Liver (tissue), 9 donors: ENCODE data around the gene MXRA5. TPM values are rescaled to one million over a fixed set of nuclear protein-coding genes. Genes with fewer than 3 reads are reported as not detected.

Experiments used
- DNase-seq: peaks from one replicate; pipeline ENCODE4 v3.0.0-alpha.2; 2017; ENCODE audit warnings: low spot score
- H3K27ac ChIP-seq, 2 donors: one replicate each; pipeline ENCODE4 v1.7.0; 2013; ENCODE audit warnings: inconsistent platforms in 2 of 2, low read length in 2 of 2, control low read depth in 1 of 2, low read depth in 1 of 2, mild to moderate bottlenecking in 1 of 2
- H3K27me3 ChIP-seq, 4 donors: one replicate each; pipeline versions ENCODE4 v1.6.1 to v1.7.0; 2013; ENCODE audit warnings: low read length in 3 of 4, inconsistent platforms in 1 of 4, mild to moderate bottlenecking in 1 of 4, moderate library complexity in 1 of 4; ENCODE audit not compliant: control insufficient read depth in 4 of 4, insufficient read depth in 4 of 4
- H3K36me3 ChIP-seq, 4 donors: one replicate each; pipeline versions ENCODE4 v1.6.1 to v1.7.0; 2013; ENCODE audit warnings: low read length in 3 of 4, mild to moderate bottlenecking in 3 of 4, low read depth in 1 of 4, moderate library complexity in 1 of 4; ENCODE audit not compliant: control insufficient read depth in 4 of 4, insufficient read depth in 3 of 4
- H3K4me1 ChIP-seq, 4 donors: one replicate each; pipeline versions ENCODE4 v1.6.1 to v1.7.0; 2013; ENCODE audit warnings: low read length in 3 of 4, mild to moderate bottlenecking in 3 of 4, moderate library complexity in 1 of 4; ENCODE audit not compliant: control insufficient read depth in 4 of 4, insufficient read depth in 4 of 4
- H3K4me3 ChIP-seq, 3 donors: one replicate each; pipeline versions ENCODE4 v1.6.1 to v1.7.0; 2013; ENCODE audit warnings: low read length in 3 of 3, control low read depth in 1 of 3, low read depth in 1 of 3, mild to moderate bottlenecking in 1 of 3
- H3K9ac ChIP-seq, 2 donors: one replicate each; pipeline ENCODE4 v1.7.0; 2013; ENCODE audit warnings: low read length in 2 of 2, mild to moderate bottlenecking in 2 of 2, moderate library complexity in 2 of 2, control low read depth in 1 of 2, low read depth in 1 of 2
- H3K9me3 ChIP-seq, 4 donors: one replicate each; pipeline versions ENCODE4 v1.6.1 to v1.7.0; 2013; ENCODE audit warnings: low read length in 3 of 4; ENCODE audit not compliant: control insufficient read depth in 4 of 4
- FOXA1 ChIP-seq: IDR thresholded peaks from 2 replicates; pipeline ENCODE4 v1.6.1; 2016; ENCODE audit warnings: antibody characterized with exemption
- FOXA2 ChIP-seq: IDR thresholded peaks from 2 replicates; pipeline ENCODE4 v1.6.1; 2016; ENCODE audit warnings: antibody characterized with exemption
- GABPA ChIP-seq, 2 donors: IDR thresholded peaks in 1 of 2; conservative IDR thresholded peaks in 1 of 2; 2 replicates each; pipeline ENCODE4 v1.6.1; 2016; ENCODE audit warnings: antibody characterized with exemption in 2 of 2, mild to moderate bottlenecking in 1 of 2, moderate library complexity in 1 of 2
- HNF4A ChIP-seq, 2 donors: conservative IDR thresholded peaks; 2 replicates each; pipeline ENCODE4 v1.6.1; 2016; ENCODE audit warnings: antibody characterized with exemption in 2 of 2, mild to moderate bottlenecking in 2 of 2
- HNF4G ChIP-seq: IDR thresholded peaks from 2 replicates; pipeline ENCODE4 v1.6.1; 2016; ENCODE audit warnings: antibody characterized with exemption
- RAD21 ChIP-seq, 2 donors: IDR thresholded peaks; 2 replicates each; pipeline ENCODE4 v1.6.1; 2016; ENCODE audit warnings: antibody characterized with exemption in 2 of 2, mild to moderate bottlenecking in 2 of 2
- SP1 ChIP-seq: IDR thresholded peaks from 2 replicates; pipeline ENCODE4 v1.6.1; 2018; ENCODE audit warnings: antibody characterized with exemption, mild to moderate bottlenecking
- TAF1 ChIP-seq: conservative IDR thresholded peaks from 2 replicates; pipeline ENCODE4 v1.6.1; 2016; ENCODE audit warnings: antibody characterized with exemption, mild to moderate bottlenecking
- YY1 ChIP-seq: IDR thresholded peaks from 2 replicates; pipeline ENCODE4 v1.6.1; 2016; ENCODE audit warnings: antibody characterized with exemption, mild to moderate bottlenecking
- WGBS: extraction: QIAGEN DNeasy Blood & Tissue Kit; methylation state at CpG from one replicate; pipeline ENCODE4 v1.1.7; 2013; 5-methylcytosine and 5-hydroxymethylcytosine counted together
- polyA plus RNA-seq, 2 donors: library from polyadenylated mRNA; stranded (reverse) in 1 of 2; unstranded in 1 of 2; fragments of 200-250 nt in 1 of 2; fragments of >200 nt in 1 of 2; fragmentation: Nextera tagmentation in 1 of 2; extraction: Ambion mirVana in 1 of 2; gene quantifications; one replicate each; pipeline versions ENCODE4 v1.2.1 to v1.2.3, GENCODE V29; 2013 to 2015
- total RNA-seq, 2 donors: library from RNA; depleted of rRNA; stranded (reverse); fragments of >200 nt; gene quantifications; one replicate each; pipeline ENCODE4 v1.2.3, GENCODE V29; 2014
- TF ChIP-seq, protein P1 (sequence below): IDR thresholded peaks from 2 replicates; pipeline ENCODE4 v1.6.1; 2016; ENCODE audit warnings: antibody characterized with exemption
- TF ChIP-seq, protein P2 (sequence below): IDR thresholded peaks from 2 replicates; pipeline ENCODE4 v1.6.1; 2016; ENCODE audit warnings: antibody characterized with exemption
- TF ChIP-seq, protein P3 (sequence below): IDR thresholded peaks from 2 replicates; pipeline ENCODE4 v1.6.1; 2016; ENCODE audit warnings: antibody characterized with exemption, mild to moderate bottlenecking
- TF ChIP-seq, protein P4 (sequence below): IDR thresholded peaks from 2 replicates; pipeline ENCODE4 v1.6.1; 2016; ENCODE audit warnings: antibody characterized with exemption
- TF ChIP-seq, protein P5 (sequence below): fragments of 150-350 bp; IDR thresholded peaks from 2 replicates; pipeline ENCODE4 v1.5.1; 2017; ENCODE audit warnings: improper control_type of control experiment, low read depth, low read length; ENCODE audit not compliant: missing input control
- donor health status: healthy.
- donor health status: healthy.
- donor health status: healthy.
- donor health status: healthy.
- donor health status: healthy.

MXRA5 gene
- total and polyA plus RNA-seq, 4 donors, result 0.32 to 1.3 (median 1.1) TPM

DNA sequence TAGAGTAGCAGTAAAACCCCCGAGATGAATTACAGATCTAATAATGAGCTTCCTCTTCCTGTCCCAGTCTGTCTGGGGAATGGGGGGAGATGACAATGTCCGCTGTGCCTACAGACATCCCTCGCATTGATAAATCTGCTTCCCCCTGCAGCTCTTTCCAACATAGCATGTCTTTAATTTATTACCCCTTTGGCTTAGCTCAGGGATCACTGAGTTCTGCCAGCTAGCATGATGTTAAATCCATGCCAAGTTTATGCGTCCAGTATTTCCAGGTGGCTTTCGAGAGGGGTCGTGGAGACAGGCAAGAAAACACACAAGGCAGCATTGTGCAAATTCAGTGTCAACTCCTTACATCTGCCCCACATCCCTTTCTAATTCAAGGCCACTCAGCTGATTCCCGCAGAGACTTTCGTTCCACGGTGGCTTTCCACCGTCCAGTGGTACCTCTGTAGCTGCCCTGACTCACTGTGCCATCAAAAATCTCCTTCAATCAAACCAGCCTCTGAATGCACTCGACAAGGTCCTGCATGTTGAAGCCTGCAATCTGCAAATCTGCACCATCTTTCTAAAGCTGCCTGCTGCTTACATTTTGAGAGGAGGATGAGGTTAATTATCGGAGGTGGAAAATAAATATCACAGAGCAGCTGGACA is 75.1 kb downstream of the MXRA5 start (continued):
- TF ChIP-seq, protein P1, sequence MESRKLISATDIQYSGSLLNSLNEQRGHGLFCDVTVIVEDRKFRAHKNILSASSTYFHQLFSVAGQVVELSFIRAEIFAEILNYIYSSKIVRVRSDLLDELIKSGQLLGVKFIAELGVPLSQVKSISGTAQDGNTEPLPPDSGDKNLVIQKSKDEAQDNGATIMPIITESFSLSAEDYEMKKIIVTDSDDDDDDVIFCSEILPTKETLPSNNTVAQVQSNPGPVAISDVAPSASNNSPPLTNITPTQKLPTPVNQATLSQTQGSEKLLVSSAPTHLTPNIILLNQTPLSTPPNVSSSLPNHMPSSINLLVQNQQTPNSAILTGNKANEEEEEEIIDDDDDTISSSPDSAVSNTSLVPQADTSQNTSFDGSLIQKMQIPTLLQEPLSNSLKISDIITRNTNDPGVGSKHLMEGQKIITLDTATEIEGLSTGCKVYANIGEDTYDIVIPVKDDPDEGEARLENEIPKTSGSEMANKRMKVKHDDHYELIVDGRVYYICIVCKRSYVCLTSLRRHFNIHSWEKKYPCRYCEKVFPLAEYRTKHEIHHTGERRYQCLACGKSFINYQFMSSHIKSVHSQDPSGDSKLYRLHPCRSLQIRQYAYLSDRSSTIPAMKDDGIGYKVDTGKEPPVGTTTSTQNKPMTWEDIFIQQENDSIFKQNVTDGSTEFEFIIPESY, result no peak
- TF ChIP-seq, protein P2, sequence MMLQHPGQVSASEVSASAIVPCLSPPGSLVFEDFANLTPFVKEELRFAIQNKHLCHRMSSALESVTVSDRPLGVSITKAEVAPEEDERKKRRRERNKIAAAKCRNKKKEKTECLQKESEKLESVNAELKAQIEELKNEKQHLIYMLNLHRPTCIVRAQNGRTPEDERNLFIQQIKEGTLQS, result no peak
- TF ChIP-seq SP1, result no peak
- TF ChIP-seq RAD21 (IDR thresholded peaks at IDR 0.05), result no peak
- TF ChIP-seq, protein P3, sequence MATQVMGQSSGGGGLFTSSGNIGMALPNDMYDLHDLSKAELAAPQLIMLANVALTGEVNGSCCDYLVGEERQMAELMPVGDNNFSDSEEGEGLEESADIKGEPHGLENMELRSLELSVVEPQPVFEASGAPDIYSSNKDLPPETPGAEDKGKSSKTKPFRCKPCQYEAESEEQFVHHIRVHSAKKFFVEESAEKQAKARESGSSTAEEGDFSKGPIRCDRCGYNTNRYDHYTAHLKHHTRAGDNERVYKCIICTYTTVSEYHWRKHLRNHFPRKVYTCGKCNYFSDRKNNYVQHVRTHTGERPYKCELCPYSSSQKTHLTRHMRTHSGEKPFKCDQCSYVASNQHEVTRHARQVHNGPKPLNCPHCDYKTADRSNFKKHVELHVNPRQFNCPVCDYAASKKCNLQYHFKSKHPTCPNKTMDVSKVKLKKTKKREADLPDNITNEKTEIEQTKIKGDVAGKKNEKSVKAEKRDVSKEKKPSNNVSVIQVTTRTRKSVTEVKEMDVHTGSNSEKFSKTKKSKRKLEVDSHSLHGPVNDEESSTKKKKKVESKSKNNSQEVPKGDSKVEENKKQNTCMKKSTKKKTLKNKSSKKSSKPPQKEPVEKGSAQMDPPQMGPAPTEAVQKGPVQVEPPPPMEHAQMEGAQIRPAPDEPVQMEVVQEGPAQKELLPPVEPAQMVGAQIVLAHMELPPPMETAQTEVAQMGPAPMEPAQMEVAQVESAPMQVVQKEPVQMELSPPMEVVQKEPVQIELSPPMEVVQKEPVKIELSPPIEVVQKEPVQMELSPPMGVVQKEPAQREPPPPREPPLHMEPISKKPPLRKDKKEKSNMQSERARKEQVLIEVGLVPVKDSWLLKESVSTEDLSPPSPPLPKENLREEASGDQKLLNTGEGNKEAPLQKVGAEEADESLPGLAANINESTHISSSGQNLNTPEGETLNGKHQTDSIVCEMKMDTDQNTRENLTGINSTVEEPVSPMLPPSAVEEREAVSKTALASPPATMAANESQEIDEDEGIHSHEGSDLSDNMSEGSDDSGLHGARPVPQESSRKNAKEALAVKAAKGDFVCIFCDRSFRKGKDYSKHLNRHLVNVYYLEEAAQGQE, result no peak
- no peak for TF ChIP-seq GABPA (IDR thresholded peaks at IDR 0.05 in 1 of 2, conservative IDR thresholded peaks at IDR 0.05 in 1 of 2)
- no peak for TF ChIP-seq YY1

DNA sequence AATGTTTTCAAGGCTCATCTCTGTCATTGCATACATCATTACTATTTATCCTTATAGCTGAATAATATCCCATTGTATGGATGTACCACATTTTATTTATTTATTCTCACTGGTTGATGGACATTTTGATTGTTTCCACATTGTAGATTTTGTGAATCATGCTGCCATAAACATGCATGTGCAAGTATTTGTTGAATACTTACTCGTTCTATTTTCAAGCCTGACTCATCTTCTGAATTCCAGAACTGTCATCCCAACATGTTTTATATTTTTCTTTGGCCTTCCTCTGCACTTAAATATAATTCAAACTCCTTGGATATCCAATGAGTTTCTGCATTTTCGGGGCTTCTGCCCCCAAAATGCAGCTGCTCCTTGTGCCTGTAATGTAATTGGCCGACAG is 77.6 kb downstream of the MXRA5 start:
- Histone ChIP-seq H3K4me1 (no peaks in the 10 kb centered on the region), H3K9me3 (no peaks in the 10 kb centered on the region), H3K27me3 (no peaks in the 10 kb centered on the region), H3K9ac (no peak overlapping the region), H3K4me3 (no peak overlapping the region), H3K36me3 (no peaks in the 10 kb centered on the region), H3K27ac (no peak overlapping the region)
- WGBS, result 56% methylated on average over 3 of the region's 3 CpGs
- no peak for DNase-seq
- TF ChIP-seq FOXA1 (no peak), HNF4A (conservative IDR thresholded peaks at IDR 0.05) (no peak), HNF4G (no peak)
- TF ChIP-seq, protein P1, result no peak

DNA sequence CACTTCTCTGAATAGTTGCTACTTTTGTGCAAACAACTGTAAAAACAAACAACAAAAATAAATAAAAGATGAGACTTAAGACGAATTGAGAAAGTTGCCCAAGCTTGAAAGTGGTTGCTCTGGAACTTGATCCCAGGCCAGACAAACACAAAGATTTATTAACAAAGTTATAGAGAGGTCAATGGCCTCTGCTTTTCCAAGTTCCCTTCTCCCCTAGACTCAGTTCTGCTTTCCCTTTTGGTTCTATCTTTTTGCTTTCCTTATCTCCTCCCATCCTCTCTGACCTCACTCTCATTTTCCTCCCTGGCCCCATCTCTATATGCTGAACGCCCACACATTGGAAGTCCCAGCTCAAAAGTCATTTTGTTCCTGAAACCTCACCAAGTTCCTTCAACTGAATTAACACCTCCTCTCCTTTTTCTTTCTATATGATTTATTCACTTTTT is 82.7 kb downstream of the MXRA5 start:
- 31% methylated on average over 2 of the region's 2 CpGs for WGBS
- no peak overlapping the region for H3K27ac ChIP-seq
- H3K27me3 ChIP-seq, result no peaks in the 10 kb centered on the region
- no peak for DNase-seq
- H3K9me3 ChIP-seq, result peaks cover 0 to 10% (median 4%) of the 10 kb centered on the region in 4 donors
- no peaks in the 10 kb centered on the region for H3K4me1 ChIP-seq
- no peak overlapping the region for H3K9ac ChIP-seq
- H3K36me3 ChIP-seq, result no peaks in the 10 kb centered on the region
- no peak overlapping the region for H3K4me3 ChIP-seq
- TF ChIP-seq GABPA (IDR thresholded peaks at IDR 0.05 in 1 of 2, conservative IDR thresholded peaks at IDR 0.05 in 1 of 2), result no peak
- TF ChIP-seq, protein P2, result no peak
- TF ChIP-seq YY1, result no peak
- no peak for TF ChIP-seq SP1
- TF ChIP-seq FOXA2, result no peak
- TF ChIP-seq, protein P4, sequence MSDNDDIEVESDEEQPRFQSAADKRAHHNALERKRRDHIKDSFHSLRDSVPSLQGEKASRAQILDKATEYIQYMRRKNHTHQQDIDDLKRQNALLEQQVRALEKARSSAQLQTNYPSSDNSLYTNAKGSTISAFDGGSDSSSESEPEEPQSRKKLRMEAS, result no peak
- TF ChIP-seq, protein P3, result no peak
- TF ChIP-seq, protein P5, sequence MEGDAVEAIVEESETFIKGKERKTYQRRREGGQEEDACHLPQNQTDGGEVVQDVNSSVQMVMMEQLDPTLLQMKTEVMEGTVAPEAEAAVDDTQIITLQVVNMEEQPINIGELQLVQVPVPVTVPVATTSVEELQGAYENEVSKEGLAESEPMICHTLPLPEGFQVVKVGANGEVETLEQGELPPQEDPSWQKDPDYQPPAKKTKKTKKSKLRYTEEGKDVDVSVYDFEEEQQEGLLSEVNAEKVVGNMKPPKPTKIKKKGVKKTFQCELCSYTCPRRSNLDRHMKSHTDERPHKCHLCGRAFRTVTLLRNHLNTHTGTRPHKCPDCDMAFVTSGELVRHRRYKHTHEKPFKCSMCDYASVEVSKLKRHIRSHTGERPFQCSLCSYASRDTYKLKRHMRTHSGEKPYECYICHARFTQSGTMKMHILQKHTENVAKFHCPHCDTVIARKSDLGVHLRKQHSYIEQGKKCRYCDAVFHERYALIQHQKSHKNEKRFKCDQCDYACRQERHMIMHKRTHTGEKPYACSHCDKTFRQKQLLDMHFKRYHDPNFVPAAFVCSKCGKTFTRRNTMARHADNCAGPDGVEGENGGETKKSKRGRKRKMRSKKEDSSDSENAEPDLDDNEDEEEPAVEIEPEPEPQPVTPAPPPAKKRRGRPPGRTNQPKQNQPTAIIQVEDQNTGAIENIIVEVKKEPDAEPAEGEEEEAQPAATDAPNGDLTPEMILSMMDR, result no peak
- TF ChIP-seq TAF1, result no peak
- no peak for TF ChIP-seq HNF4G
- TF ChIP-seq FOXA1, result no peak
